HepG2 (cell line): Measurements from ENCODE around the gene TMEM131. TPM values are rescaled to one million over a fixed set of nuclear protein-coding genes. Genes with fewer than 3 reads are reported as not detected.

Experiments used
- ATAC-seq: fragments of 200-7000 bp; cut with Tn5 transposase; 3 replicates; pipeline ENCODE4 v1.9.1; 2020; ENCODE audit warnings: mild to moderate bottlenecking, moderate library complexity
- BruUV-seq: library from RNA; stranded (reverse); fragments of 400-500 nt; replicated peaks from 2 replicates; lab custom pipeline; 2021; lab: Mats Ljungman, UMichigan
- CTCF ChIA-PET: fragments of 300-600 bp; formaldehyde crosslinking; extraction: SDS; loops from one replicate; lab custom pipeline; 2021; ENCODE audit warnings: low total read pairs, inconsistent platforms, low intra/inter-chr PET ratio; lab: Yijun Ruan, JAX
- POLR2A ChIA-PET: fragments of 350-600 bp; sonication (Branson Sonifier 250); formaldehyde crosslinking; loops from one replicate; lab custom pipeline; 2020; ENCODE audit warnings: antibody characterized with exemption, inconsistent platforms; lab: Yijun Ruan, JAX
- DNase-seq: peaks from one replicate; pipeline ENCODE4 v3.0.0-alpha.2; 2015; ENCODE audit warnings: low spot score
- FAIRE-seq: peaks from 3 replicates; lab custom pipeline; 2011; peaks lifted over from hg19 to GRCh38; lab: Jason Lieb, UNC
- H2AFZ ChIP-seq: one replicate; pipeline ENCODE4 v1.6.1; 2011; ENCODE audit warnings: low read length, inconsistent platforms
- H3K27ac ChIP-seq: fragments of 300-600 bp; 3 replicates; pipeline ENCODE4 v1.8.0; 2011; ENCODE audit warnings: mixed run types, mild to moderate bottlenecking, mixed read lengths, low read length, inconsistent platforms; ENCODE audit not compliant: insufficient read depth; ENCODE audit errors: extremely low read length
- H3K27me3 ChIP-seq, 2 experiments: fragments of 200-600 bp in 1 of 2; 2 replicates in 1 of 2; 3 replicates in 1 of 2; pipeline versions ENCODE4 v1.6.0 to v1.8.0; 2011; ENCODE audit warnings: low read length in 2 of 2, mild to moderate bottlenecking in 2 of 2, moderate library complexity in 2 of 2, inconsistent platforms in 1 of 2; ENCODE audit not compliant: insufficient read depth in 2 of 2, control insufficient read depth in 1 of 2
- H3K36me3 ChIP-seq, 2 experiments: fragments of 200-600 bp in 1 of 2; replicated peaks in 1 of 2; 2 replicates in 1 of 2; 3 replicates in 1 of 2; pipeline versions ENCODE4 v1.5.1 to v1.8.0; 2011; ENCODE audit warnings: low read length in 2 of 2, inconsistent platforms in 1 of 2; ENCODE audit not compliant: insufficient read depth in 2 of 2, control insufficient read depth in 1 of 2
- H3K4me1 ChIP-seq: 2 replicates; pipeline ENCODE4 v1.5.1; 2012; ENCODE audit warnings: low read length, inconsistent platforms; ENCODE audit not compliant: insufficient read depth
- H3K4me2 ChIP-seq: 2 replicates; pipeline ENCODE4 v1.6.0; 2011; ENCODE audit warnings: low read depth, low read length, inconsistent platforms
- H3K4me3 ChIP-seq, 3 experiments: fragments of 200-600 bp in 1 of 3; sonication (generic), shearing (Covaris generic) in 1 of 3; replicated peaks in 1 of 3; 2 replicates each; pipeline ENCODE4 v1.5.1; 2011 to 2016; ENCODE audit warnings: low read length in 3 of 3, inconsistent platforms in 2 of 3, low read depth in 2 of 3, mild to moderate bottlenecking in 2 of 3, control low read depth in 1 of 3, mixed read lengths in 1 of 3; ENCODE audit not compliant: insufficient read depth in 1 of 3
- H3K79me2 ChIP-seq: one replicate; pipeline ENCODE4 v1.6.1; 2011; ENCODE audit warnings: low read length, inconsistent platforms; ENCODE audit not compliant: insufficient read depth
- H3K9ac ChIP-seq: 2 replicates; pipeline ENCODE4 v1.6.0; 2011; ENCODE audit warnings: mild to moderate bottlenecking, low read depth, low read length, inconsistent platforms; ENCODE audit not compliant: insufficient read depth
- H3K9me3 ChIP-seq: 2 replicates; pipeline ENCODE4 v1.5.1; 2012; ENCODE audit warnings: mild to moderate bottlenecking, low read length
- H4K20me1 ChIP-seq: 2 replicates; pipeline ENCODE4 v1.6.0; 2011; ENCODE audit warnings: inconsistent platforms, mild to moderate bottlenecking, low read length, moderate library complexity; ENCODE audit not compliant: insufficient read depth
- FOXK1 ChIP-seq: sonication (generic); formaldehyde crosslinking; IDR thresholded peaks from 2 replicates; pipeline ENCODE4 v1.4.0; 2020; ENCODE audit warnings: low read depth, missing genetic modification reagents, borderline replicate concordance
- ZGPAT ChIP-seq: IDR thresholded peaks from 2 replicates; pipeline ENCODE4 v1.6.1; 2016; ENCODE audit warnings: mild to moderate bottlenecking
- ZNF264 ChIP-seq: sonication (generic); formaldehyde crosslinking; IDR thresholded peaks from 2 replicates; pipeline ENCODE4 v1.4.0; 2020; ENCODE audit warnings: missing genetic modification reagents
- ZNF772 ChIP-seq: sonication (generic); formaldehyde crosslinking; IDR thresholded peaks from 2 replicates; pipeline ENCODE4 v1.5.0; 2020; ENCODE audit warnings: mild to moderate bottlenecking, missing genetic modification reagents
- ZNF788 ChIP-seq: sonication (generic); formaldehyde crosslinking; IDR thresholded peaks from 2 replicates; pipeline ENCODE4 v1.5.0; 2020; ENCODE audit warnings: mild to moderate bottlenecking, missing genetic modification reagents, borderline replicate concordance
- WGBS: methylation state at CpG from one replicate; pipeline ENCODE4 v1.1.6; 2017; ENCODE audit warnings: low lambda C conversion rate; 5-methylcytosine and 5-hydroxymethylcytosine counted together
- in situ Hi-C: cut with HindIII; loops from 2 replicates; pipeline ENCODE4 v1.10.0; 2017; ENCODE audit warnings: low pct_unique_long_range_greater_than_20kb; ENCODE audit not compliant: extremely low pct_ligation_motif_present
- intact Hi-C: fragments of 100-400 bp; cut with micrococcal nuclease; formaldehyde crosslinking; loops from one replicate; pipeline ENCODE4 v1.10.0; 2022; ENCODE audit not compliant: unreplicated experiment
- polyA plus RNA-seq, 8 experiments: library from polyadenylated mRNA; depleted of rRNA in 3 of 8; stranded (reverse) in 7 of 8; unstranded in 1 of 8; fragments of >200 nt; fragmentation: Illumina TruSeq in 4 of 8; extraction: Trizol in 4 of 8; gene quantifications; 2 replicates each; pipeline versions ENCODE4 v1.2.1 to v1.2.3, GENCODE V29; 2011 to 2016; ENCODE audit warnings: low read depth in 4 of 8, missing spikeins in 1 of 8, mixed read lengths in 1 of 8; ENCODE audit not compliant: insufficient read depth in 1 of 8
- total RNA-seq, 5 experiments: library from RNA; depleted of rRNA; stranded (reverse); fragments of >200 nt; fragmentation: Illumina TruSeq; extraction: Trizol; gene quantifications; 2 replicates each; pipeline ENCODE4 v1.2.3, GENCODE V29; 2016; ENCODE audit warnings: low read depth in 1 of 5
- TF ChIP-seq, protein P1 (sequence below): sonication (generic); formaldehyde crosslinking; IDR thresholded peaks from 2 replicates; pipeline ENCODE4 v1.4.0; 2020; ENCODE audit warnings: missing genetic modification reagents

TMEM131 gene
- total and polyA plus RNA-seq, 2 of the 13 experiments (the other 11 are each of a cell fraction or from before 2014, with no cell fraction given) = 17.9 to 19.5 TPM

DNA sequence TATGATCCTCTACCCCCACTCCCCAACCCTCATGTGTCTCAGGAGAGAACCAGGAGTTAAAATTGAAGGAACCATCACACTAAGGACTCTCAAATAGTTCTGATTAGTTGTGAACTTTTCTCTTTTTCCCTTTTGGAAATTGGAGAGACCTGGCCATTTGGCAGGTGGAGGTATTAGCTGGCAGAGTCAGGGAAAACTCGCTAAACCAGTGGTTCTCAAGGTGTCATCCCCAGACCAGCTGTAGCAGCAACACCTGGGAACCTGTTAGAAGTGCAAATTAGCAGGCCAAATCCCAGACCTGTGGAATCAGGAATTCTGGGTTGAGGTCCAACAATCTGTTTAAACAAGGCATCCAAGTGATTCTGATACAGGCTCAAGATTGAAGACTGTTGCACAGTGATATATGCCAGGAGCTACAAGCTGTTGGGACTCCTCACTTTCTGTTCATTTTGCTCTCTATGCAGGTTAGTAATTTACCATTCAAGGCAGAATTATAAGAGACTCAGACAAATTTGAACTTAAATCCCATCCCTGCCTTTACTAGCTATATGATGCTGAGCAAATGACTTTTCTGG lies 2.8 kb upstream of the TMEM131 start:
- Histone ChIP-seq H3K4me1 (peaks cover 46% of the 10 kb centered on the region), H3K27ac (no peak overlapping the region), H3K9ac (no peak overlapping the region), H4K20me1 (peaks cover 14% of the 10 kb centered on the region; the same call in 1 of the 2 replicates), H3K27me3 (no peaks in the 10 kb centered on the region; a peak in 1 of 5 replicates), H2AFZ (peak overlapping the region; percentile 87), H3K9me3 (no peaks in the 10 kb centered on the region), H3K4me2 (peak overlapping the region; percentile 87), H3K36me3 (no peaks in the 10 kb centered on the region), H3K79me2 (peaks cover 19% of the 10 kb centered on the region), H3K4me3 (peak overlapping the region in 1 of 3 experiments; percentile 43; a peak in 2 of 6 replicates)
- WGBS = 94% methylated on average over 1 of the region's 1 CpG
- ChIA-PET CTCF (no interaction called here), POLR2A (no interaction called here)
- BruUV-seq = no TSS peak
- no peak for DNase-seq
- TF ChIP-seq ZNF772 (peak; percentile 22; the same call in 1 of the 2 replicates), ZNF264 (CRISPR knock-in tag) (no peak), FOXK1 (0 out of 2 replicates have a peak, but pooled peaks have one; percentile 2), ZGPAT (0 out of 2 replicates have a peak, but pooled peaks have one; percentile 1), ZNF788 (peak; percentile 10; the same call in 1 of the 2 replicates)
- TF ChIP-seq, protein P1, sequence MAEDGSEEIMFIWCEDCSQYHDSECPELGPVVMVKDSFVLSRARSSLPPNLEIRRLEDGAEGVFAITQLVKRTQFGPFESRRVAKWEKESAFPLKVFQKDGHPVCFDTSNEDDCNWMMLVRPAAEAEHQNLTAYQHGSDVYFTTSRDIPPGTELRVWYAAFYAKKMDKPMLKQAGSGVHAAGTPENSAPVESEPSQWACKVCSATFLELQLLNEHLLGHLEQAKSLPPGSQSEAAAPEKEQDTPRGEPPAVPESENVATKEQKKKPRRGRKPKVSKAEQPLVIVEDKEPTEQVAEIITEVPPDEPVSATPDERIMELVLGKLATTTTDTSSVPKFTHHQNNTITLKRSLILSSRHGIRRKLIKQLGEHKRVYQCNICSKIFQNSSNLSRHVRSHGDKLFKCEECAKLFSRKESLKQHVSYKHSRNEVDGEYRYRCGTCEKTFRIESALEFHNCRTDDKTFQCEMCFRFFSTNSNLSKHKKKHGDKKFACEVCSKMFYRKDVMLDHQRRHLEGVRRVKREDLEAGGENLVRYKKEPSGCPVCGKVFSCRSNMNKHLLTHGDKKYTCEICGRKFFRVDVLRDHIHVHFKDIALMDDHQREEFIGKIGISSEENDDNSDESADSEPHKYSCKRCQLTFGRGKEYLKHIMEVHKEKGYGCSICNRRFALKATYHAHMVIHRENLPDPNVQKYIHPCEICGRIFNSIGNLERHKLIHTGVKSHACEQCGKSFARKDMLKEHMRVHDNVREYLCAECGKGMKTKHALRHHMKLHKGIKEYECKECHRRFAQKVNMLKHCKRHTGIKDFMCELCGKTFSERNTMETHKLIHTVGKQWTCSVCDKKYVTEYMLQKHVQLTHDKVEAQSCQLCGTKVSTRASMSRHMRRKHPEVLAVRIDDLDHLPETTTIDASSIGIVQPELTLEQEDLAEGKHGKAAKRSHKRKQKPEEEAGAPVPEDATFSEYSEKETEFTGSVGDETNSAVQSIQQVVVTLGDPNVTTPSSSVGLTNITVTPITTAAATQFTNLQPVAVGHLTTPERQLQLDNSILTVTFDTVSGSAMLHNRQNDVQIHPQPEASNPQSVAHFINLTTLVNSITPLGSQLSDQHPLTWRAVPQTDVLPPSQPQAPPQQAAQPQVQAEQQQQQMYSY = no peak
- no peak for ATAC-seq
- no peak for FAIRE-seq
- in situ Hi-C loops (no loop called here), intact Hi-C loops (loop anchor here (10.0 kb wide), 1 partner anchor 266 kb away; no protein-coding TSS in a partner anchor)
